K562 (cell line): Measurements from ENCODE around the gene OPTN. TPM values are rescaled to one million over a fixed set of nuclear protein-coding genes. Genes with fewer than 3 reads are reported as not detected.

Experiments used
- CREBBP ChIP-seq: IDR thresholded peaks from one replicate; pipeline ENCODE4 v1.6.1; 2012; ENCODE audit warnings: low read depth, mild to moderate bottlenecking, control low read depth, inconsistent platforms, low read length
- NR3C1 ChIP-seq: sonication (generic); formaldehyde crosslinking; IDR thresholded peaks from 2 replicates; pipeline ENCODE4 v1.8.1; 2022; ENCODE audit warnings: missing genetic modification reagents
- POLR2AphosphoS5 ChIP-seq: IDR thresholded peaks from 2 replicates; pipeline ENCODE4 v1.6.1; 2011; ENCODE audit warnings: mild to moderate bottlenecking, low read depth, low read length, moderate library complexity; ENCODE audit not compliant: control insufficient read depth, insufficient read depth
- PTTG1 ChIP-seq: fragments of 450-650 bp; IDR thresholded peaks from 2 replicates; pipeline ENCODE4 v1.6.1; 2016; ENCODE audit warnings: low read depth, mild to moderate bottlenecking, missing genetic modification characterization, missing compliant biosample characterization
- polyA plus RNA-seq, 8 experiments: library from polyadenylated mRNA; depleted of rRNA in 4 of 8; stranded (reverse) in 5 of 8; unstranded in 3 of 8; fragments of >200 nt; fragmentation: Nextera tagmentation in 2 of 8; fragmentation: Illumina TruSeq in 1 of 8; extraction: Ambion mirVana in 2 of 8; extraction: Trizol in 1 of 8; gene quantifications; 2 replicates each; pipeline versions ENCODE4 v1.2.1 to v1.2.3, GENCODE V29; 2011 to 2014; ENCODE audit warnings: inconsistent platforms in 1 of 8, missing spikeins in 1 of 8
- total RNA-seq, 7 experiments: library from RNA; depleted of rRNA in 6 of 7; stranded (reverse); fragments of >200 nt in 6 of 7; fragmentation: Illumina TruSeq in 2 of 7; extraction: Trizol in 2 of 7; gene quantifications; 2 replicates each; pipeline versions ENCODE4 v1.2.1 to v1.2.3, GENCODE V29; 2011 to 2021; ENCODE audit warnings: low replicate concordance in 1 of 7
- TF ChIP-seq, protein P1 (sequence below), 2 experiments: fragments of 450-650 bp; IDR thresholded peaks; 2 replicates each; pipeline ENCODE4 v1.6.1; 2018; ENCODE audit warnings: mild to moderate bottlenecking in 2 of 2, low read depth in 1 of 2; ENCODE audit not compliant: partially characterized antibody in 2 of 2
- TF ChIP-seq, protein P2 (sequence below), 2 experiments: IDR thresholded peaks; 2 replicates each; pipeline ENCODE4 v1.6.1; 2012; ENCODE audit warnings: improper control_type of control experiment in 2 of 2, low read depth in 2 of 2, low read length in 2 of 2, borderline replicate concordance in 1 of 2

OPTN gene
- total and polyA plus RNA-seq, 9 of the 15 experiments (the other 6 are each of a cell fraction or from before 2014, with no cell fraction given) = 2.2 to 6.8 (median 5.0) TPM

DNA sequence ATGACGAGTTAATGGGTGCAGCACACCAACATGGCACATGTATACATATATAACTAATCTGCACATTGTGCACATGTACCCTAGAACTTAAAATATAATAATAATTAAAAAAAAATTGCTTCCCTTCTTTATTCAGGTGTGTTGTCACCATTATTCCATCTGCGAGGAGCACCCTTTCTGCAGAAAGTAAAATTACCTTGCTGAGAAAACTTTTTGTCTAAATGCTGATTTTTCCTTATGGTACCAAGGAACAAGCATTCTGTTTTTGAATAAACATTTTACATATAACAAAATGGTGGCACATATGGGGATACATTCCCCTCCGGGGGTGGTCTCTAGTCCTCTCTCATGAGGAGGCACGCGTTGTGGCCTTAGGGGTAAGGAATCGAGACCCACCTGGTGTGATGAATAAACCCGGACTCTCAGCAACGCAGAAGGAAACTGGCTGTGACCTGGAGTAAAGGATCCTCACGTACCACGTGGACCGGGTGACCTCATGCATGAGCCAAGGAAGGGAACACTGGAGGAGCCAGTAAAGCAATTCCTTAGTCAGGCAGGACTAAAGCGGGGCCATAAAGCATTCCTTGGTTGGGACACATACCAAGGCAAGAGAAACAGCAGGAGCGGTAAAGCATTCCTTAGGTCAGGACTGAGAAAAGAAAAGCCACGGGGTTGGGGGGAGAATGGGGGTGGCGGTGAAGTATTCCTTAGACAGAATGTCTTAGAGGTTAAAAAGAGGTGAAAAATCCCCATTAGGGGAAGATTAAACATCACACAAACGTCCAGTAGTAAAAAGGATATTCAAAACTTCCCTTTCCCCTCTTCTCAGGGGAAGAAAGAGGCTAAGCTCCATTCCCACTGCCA, 20.8 kb upstream of the OPTN start (continued):
- TF ChIP-seq, protein P1, sequence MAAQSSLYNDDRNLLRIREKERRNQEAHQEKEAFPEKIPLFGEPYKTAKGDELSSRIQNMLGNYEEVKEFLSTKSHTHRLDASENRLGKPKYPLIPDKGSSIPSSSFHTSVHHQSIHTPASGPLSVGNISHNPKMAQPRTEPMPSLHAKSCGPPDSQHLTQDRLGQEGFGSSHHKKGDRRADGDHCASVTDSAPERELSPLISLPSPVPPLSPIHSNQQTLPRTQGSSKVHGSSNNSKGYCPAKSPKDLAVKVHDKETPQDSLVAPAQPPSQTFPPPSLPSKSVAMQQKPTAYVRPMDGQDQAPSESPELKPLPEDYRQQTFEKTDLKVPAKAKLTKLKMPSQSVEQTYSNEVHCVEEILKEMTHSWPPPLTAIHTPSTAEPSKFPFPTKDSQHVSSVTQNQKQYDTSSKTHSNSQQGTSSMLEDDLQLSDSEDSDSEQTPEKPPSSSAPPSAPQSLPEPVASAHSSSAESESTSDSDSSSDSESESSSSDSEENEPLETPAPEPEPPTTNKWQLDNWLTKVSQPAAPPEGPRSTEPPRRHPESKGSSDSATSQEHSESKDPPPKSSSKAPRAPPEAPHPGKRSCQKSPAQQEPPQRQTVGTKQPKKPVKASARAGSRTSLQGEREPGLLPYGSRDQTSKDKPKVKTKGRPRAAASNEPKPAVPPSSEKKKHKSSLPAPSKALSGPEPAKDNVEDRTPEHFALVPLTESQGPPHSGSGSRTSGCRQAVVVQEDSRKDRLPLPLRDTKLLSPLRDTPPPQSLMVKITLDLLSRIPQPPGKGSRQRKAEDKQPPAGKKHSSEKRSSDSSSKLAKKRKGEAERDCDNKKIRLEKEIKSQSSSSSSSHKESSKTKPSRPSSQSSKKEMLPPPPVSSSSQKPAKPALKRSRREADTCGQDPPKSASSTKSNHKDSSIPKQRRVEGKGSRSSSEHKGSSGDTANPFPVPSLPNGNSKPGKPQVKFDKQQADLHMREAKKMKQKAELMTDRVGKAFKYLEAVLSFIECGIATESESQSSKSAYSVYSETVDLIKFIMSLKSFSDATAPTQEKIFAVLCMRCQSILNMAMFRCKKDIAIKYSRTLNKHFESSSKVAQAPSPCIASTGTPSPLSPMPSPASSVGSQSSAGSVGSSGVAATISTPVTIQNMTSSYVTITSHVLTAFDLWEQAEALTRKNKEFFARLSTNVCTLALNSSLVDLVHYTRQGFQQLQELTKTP (IDR thresholded peaks at IDR 0.05; ENCODE audit: low read depth in 1 of 2, partially characterized antibody in 2 of 2) = no peak
- TF ChIP-seq, protein P2, sequence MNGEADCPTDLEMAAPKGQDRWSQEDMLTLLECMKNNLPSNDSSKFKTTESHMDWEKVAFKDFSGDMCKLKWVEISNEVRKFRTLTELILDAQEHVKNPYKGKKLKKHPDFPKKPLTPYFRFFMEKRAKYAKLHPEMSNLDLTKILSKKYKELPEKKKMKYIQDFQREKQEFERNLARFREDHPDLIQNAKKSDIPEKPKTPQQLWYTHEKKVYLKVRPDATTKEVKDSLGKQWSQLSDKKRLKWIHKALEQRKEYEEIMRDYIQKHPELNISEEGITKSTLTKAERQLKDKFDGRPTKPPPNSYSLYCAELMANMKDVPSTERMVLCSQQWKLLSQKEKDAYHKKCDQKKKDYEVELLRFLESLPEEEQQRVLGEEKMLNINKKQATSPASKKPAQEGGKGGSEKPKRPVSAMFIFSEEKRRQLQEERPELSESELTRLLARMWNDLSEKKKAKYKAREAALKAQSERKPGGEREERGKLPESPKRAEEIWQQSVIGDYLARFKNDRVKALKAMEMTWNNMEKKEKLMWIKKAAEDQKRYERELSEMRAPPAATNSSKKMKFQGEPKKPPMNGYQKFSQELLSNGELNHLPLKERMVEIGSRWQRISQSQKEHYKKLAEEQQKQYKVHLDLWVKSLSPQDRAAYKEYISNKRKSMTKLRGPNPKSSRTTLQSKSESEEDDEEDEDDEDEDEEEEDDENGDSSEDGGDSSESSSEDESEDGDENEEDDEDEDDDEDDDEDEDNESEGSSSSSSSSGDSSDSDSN (IDR thresholded peaks at IDR 0.05; ENCODE audit: borderline replicate concordance in 1 of 2, low read depth in 2 of 2, low read length in 2 of 2) = no peak
- no peak for TF ChIP-seq PTTG1 (tag)
- no peak for TF ChIP-seq CREBBP
- no peak for TF ChIP-seq NR3C1 (CRISPR knock-in tag)
- TF ChIP-seq POLR2AphosphoS5 = no peak
